Activated B cell treated with CpG ODN at 0.5 μM for 24 hours (primary cell): ENCODE results near the gene NPPC. TPM values are rescaled to one million over a fixed set of nuclear protein-coding genes. Genes with fewer than 3 reads are reported as not detected.

ENCODE experiments used
- ATAC-seq: fragments of 200-7000 bp; cut with Tn5 transposase; one replicate; pipeline ENCODE4 v1.10.0; 2021; ENCODE audit warnings: low read depth, mild to moderate bottlenecking, moderate library complexity
- CTCF ChIA-PET: fragments of 350-600 bp; sonication (Branson Sonifier 250); formaldehyde crosslinking; loops from one replicate; lab custom pipeline; 2021; ENCODE audit warnings: antibody characterized with exemption; lab: Charles Lee
- POLR2A ChIA-PET: fragments of 350-600 bp; sonication (Branson Sonifier 250); formaldehyde crosslinking; loops from one replicate; lab custom pipeline; 2021; ENCODE audit warnings: antibody characterized with exemption; lab: Charles Lee
- DNase-seq: peaks from one replicate; pipeline ENCODE4 v3.0.0; 2022
- H3K27ac Mint-ChIP-seq: one replicate; pipeline ENCODE4 v1.8.0; 2020; ENCODE audit warnings: mixed read lengths
- H3K27me3 Mint-ChIP-seq: one replicate; pipeline ENCODE4 v1.8.0; 2021; ENCODE audit warnings: mixed read lengths
- H3K36me3 Mint-ChIP-seq: one replicate; pipeline ENCODE4 v1.8.0; 2021; ENCODE audit warnings: low read depth, mixed read lengths
- H3K4me1 Mint-ChIP-seq: one replicate; pipeline ENCODE4 v1.8.0; 2021; ENCODE audit warnings: mixed read lengths
- H3K4me3 Mint-ChIP-seq: one replicate; pipeline ENCODE4 v1.8.0; 2020; ENCODE audit warnings: mild to moderate bottlenecking, mixed read lengths
- H3K9me3 Mint-ChIP-seq: one replicate; pipeline ENCODE4 v1.8.0; 2020; ENCODE audit warnings: mixed read lengths
- CTCF ChIP-seq: fragments of 200-600 bp; IDR thresholded peaks from one replicate; pipeline ENCODE4 v1.8.0; 2022; ENCODE audit warnings: antibody characterized with exemption, mild to moderate bottlenecking
- intact Hi-C: fragments of 100-400 bp; cut with micrococcal nuclease; formaldehyde crosslinking; loops from one replicate; pipeline ENCODE4 v1.15.1; 2024
- total RNA-seq: library from RNA; stranded (reverse); gene quantifications from 2 replicates; pipeline ENCODE4 v1.2.3, GENCODE V29; 2022

Gene NPPC
- total RNA-seq, result not detected in 2 replicates

- DNase-seq (peak; percentile 39), ATAC-seq (peak; percentile 79)
- H3K27ac Mint-ChIP-seq, result no peak within 1 kb of the TSS
- ChIA-PET POLR2A (no interaction called here), CTCF (interaction anchor here (0.9 to 3.1 kb wide), 5 partner anchors 214 to 513 kb away, joined by 3 to 18 read pairs (median 7); no protein-coding TSS in a partner anchor)
- H3K4me3 Mint-ChIP-seq, result peak within 1 kb of the TSS; percentile 65
- intact Hi-C loops, result loop anchor here (5.0 kb wide), 1 partner anchor 36 kb away; the partner anchor contains the start of gene DIS3L2
- H3K27me3 Mint-ChIP-seq, result peaks cover 44% of the 10 kb centered on the region
- no peak for TF ChIP-seq CTCF
- no peaks in the 10 kb centered on the region for H3K9me3 Mint-ChIP-seq
- H3K4me1 Mint-ChIP-seq, result peaks cover 13% of the 10 kb centered on the region
- no peaks in the 10 kb centered on the region for H3K36me3 Mint-ChIP-seq
Measured at GRCh38 chr2:231926180-231926741, at the start of gene NPPC. Gene NPPC (minus strand): TSS chr2:231926396. CDS start chr2:231926249, 147 bp downstream.

- ChIA-PET CTCF (no interaction called here), POLR2A (no interaction called here)
- Mint-ChIP-seq H3K4me3 (no peak overlapping the region), H3K27ac (no peak overlapping the region), H3K4me1 (peaks cover 3% of the 10 kb centered on the region), H3K36me3 (peaks cover 13% of the 10 kb centered on the region), H3K27me3 (no peaks in the 10 kb centered on the region), H3K9me3 (no peaks in the 10 kb centered on the region)
- DNase-seq (no peak), ATAC-seq (no peak)
- intact Hi-C loops, result no loop called here
- no peak for TF ChIP-seq CTCF
Measured at GRCh38 chr2:231975001-231975400, 48.8 kb upstream of the NPPC start.

GRCh38 chr2:231970461-231970860, 44.3 kb upstream of the NPPC start:
- H3K27me3 Mint-ChIP-seq, result no peaks in the 10 kb centered on the region
- ATAC-seq (no peak), DNase-seq (no peak)
- no peak overlapping the region for H3K4me3 Mint-ChIP-seq
- peaks cover 4% of the 10 kb centered on the region for H3K9me3 Mint-ChIP-seq
- H3K4me1 Mint-ChIP-seq, result peaks cover 17% of the 10 kb centered on the region
- intact Hi-C loops, result no loop called here
- H3K36me3 Mint-ChIP-seq, result peaks cover 12% of the 10 kb centered on the region
- H3K27ac Mint-ChIP-seq, result no peak overlapping the region
- ChIA-PET CTCF (no interaction called here), POLR2A (no interaction called here)
- TF ChIP-seq CTCF, result no peak

GRCh38 chr2:231968820-231969219, 42.6 kb upstream of the NPPC start:
- Mint-ChIP-seq H3K27me3 (no peaks in the 10 kb centered on the region), H3K4me3 (no peak overlapping the region)

GRCh38 chr2:231966886-231967285, 40.7 kb upstream of the NPPC start:
- H3K4me3 Mint-ChIP-seq, result peak overlapping the region; percentile 5
- ChIA-PET POLR2A (no interaction called here), CTCF (no interaction called here)
- H3K4me1 Mint-ChIP-seq, result peaks cover 43% of the 10 kb centered on the region
- intact Hi-C loops, result no loop called here
- DNase-seq (no peak), ATAC-seq (no peak)
- no peak overlapping the region for H3K27ac Mint-ChIP-seq
- TF ChIP-seq CTCF, result no peak
- no peaks in the 10 kb centered on the region for H3K27me3 Mint-ChIP-seq
- peaks cover 4% of the 10 kb centered on the region for H3K9me3 Mint-ChIP-seq
- H3K36me3 Mint-ChIP-seq, result peaks cover 4% of the 10 kb centered on the region

More at GRCh38 chr2:231968820-231969219, 42.6 kb upstream of the NPPC start:
- peaks cover 26% of the 10 kb centered on the region for H3K4me1 Mint-ChIP-seq
- CTCF ChIA-PET, result interaction anchor here (0.7 kb wide), 1 partner anchor 367 kb away, joined by 3 read pairs; no protein-coding TSS in a partner anchor
- TF ChIP-seq CTCF, result no peak
- peaks cover 4% of the 10 kb centered on the region for H3K9me3 Mint-ChIP-seq
- no peak overlapping the region for H3K27ac Mint-ChIP-seq
- intact Hi-C loops, result no loop called here
- DNase-seq (no peak), ATAC-seq (no peak)
- POLR2A ChIA-PET, result no interaction called here
- H3K36me3 Mint-ChIP-seq, result peaks cover 12% of the 10 kb centered on the region
